ENCODE data around the gene KDM4C. TPM values are rescaled to one million over a fixed set of nuclear protein-coding genes. Genes with fewer than 3 reads are reported as not detected.
"Not testable (repeated sequence)": the region's sequence is repeated elsewhere in the genome, so short reads cannot be mapped to it uniquely, and the experiment has no call there.

KDM4C gene
- total RNA-seq, 1 donor from 2014 or later: 33.7 TPM

- no peak for DNase-seq (ENCODE audit: low spot score)
Observed at GRCh38 chr9:6805532-6805931, 47.8 kb downstream of the KDM4C start.

DNA sequence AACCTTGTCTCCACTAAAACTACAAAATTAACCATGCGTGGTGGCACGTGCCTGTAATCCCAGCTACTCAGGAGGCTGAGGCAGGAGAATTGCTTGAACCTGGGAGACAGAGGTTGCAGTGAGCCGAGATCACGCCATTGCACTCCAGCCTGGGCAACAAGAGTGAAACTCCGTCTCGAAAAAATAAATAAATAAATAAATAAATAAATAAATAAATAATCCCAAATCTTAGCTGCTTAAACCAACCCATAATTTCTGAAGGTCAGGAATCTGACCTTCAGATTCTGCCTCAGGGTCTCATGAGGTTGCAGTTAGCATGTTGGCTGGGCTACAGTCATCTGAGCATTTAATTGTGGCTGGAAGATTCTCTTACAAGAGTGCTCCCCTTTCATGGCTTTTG is 48.5 kb downstream of the KDM4C start:
- DNase-seq (ENCODE audit: low spot score): not testable (repeated sequence)

DNA sequence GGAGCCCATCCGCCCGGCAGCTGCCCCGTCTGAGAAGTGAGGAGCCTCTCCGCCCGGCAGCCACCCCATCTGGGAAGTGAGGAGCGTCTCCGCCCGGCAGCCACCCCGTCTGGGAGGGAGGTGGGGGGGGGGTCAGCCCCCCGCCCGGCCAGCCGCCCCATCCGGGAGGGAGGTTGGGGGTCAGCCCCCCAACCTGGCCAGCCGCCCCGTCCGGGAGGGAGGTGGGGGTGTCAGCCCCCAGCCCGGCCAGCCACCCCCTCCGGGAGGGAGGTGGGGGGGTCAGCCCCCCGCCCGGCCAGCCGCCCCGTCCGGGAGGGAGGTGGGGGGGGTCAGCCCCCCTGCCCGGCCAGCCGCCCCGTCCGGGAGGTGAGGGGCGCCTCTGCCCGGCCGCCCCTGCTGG is 49.9 kb downstream of the KDM4C start:
- not testable (repeated sequence) for DNase-seq (ENCODE audit: low spot score)

DNA sequence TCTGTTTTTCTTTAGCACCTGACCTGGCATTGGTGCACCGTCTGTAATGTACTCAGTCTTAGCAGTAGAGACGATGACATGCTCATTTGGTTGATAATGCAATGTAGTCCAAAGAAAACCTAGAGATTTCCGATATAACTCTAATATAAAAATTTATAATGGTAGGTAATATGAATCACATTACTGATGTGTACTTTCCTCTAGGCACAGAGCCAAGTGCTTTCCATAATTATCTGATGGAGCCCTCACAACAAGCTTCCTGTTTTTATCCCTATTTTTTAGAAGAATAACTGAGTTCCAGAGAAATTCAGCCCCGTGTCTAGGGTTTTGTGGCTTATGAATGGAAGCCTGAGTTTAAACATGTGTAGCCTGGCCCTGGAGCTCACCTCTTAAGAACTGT is 53.7 kb downstream of the KDM4C start:
- no peak for DNase-seq (ENCODE audit: low spot score)

DNA sequence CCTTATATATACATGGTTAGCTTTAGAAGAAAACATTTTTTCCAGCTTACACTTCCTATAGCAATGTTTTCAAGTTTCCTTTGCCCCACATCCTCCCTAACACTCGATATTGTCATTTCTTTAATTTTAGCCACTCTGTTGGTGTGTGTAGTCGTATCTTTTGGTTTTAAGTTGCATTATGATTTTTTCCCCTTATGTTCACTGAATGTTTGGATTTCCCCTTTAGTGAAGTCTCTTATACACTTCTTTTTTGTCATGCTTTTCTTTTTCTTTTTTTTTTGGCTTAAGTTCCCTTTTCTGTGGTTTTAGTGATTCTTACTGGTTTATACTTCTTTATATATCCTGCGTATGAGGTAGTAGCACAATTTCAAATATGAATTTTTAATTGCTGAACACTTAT is 58.8 kb downstream of the KDM4C start:
- DNase-seq (ENCODE audit: low spot score): no peak

DNA sequence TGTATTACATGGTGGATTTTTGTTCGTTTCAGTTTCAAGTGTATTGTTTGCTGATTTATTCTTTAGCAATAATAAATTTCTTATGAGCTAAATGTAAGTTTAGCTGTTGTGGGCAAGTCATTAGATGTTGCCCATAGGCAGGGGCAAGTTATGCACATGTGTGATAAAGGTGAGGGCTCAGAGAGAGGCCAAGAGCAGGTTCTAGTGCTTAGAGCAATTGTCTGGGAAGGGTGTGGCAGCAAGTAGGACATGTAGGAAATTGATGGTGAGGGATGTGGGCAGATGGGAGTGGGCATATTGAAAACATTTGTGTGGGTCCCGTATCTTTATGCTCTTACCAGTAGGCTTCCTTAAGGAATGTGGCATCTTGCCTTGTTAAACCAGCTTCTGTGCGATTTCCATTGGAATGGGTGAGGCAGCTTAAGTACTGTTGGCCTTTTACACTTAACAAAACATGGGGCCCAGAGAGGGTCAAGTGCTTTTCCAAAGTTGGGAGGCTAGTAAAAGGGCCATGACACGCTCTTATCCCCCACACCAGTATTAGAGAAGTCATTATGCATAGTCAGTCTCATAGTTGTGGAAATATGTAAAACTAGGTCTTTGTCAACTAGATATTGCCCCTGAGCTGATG is 60.6 kb downstream of the KDM4C start:
- DNase-seq (ENCODE audit: low spot score): no peak

GRCh38 chr9:6819112-6819511 is 61.3 kb downstream of the KDM4C start:
- no peak for DNase-seq (ENCODE audit: low spot score)

- DNase-seq (ENCODE audit: low spot score): no peak
Observed at GRCh38 chr9:6819529-6819928, 61.8 kb downstream of the KDM4C start.

DNA sequence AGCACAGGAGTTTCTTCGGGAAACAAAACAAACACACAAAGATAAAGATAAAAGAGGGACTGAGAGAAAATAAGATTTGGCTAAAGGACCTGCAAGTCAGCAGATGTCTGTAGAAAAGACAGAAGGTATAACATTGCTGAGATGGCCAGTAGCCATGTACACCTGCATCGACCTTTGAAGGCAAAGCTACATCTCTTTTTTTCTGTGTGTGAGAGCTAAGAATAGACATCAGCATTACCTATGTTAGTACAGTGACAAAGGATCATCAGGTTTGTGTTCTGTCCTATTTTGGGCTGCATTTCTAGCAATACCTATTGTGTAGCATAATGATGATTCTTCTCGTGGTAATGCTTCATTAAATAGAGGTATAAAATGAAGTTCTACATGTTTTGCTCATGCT is 64.9 kb downstream of the KDM4C start:
- no peak for DNase-seq (ENCODE audit: low spot score)

- DNase-seq (ENCODE audit: low spot score): no peak
Observed at GRCh38 chr9:6827439-6828145, 69.8 kb downstream of the KDM4C start.

DNA sequence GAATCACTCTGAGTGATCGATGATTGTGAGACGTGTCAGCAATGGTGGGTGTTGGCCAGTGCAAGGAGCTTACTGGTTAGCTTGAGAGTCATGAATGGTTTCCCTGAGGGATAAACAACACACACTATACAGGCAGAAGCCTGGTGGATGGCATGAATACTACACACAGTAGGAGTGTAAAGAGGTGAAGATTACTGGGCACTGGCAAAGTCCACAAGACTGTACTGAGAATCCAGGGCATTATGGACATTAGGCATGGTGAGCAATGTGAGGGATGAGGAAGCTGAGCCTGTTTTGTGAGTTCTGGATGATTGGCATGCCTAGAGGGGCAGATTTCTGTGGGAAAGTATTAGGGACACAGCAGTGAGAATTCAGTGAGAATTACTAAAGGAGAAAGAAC is 71.3 kb downstream of the KDM4C start:
- DNase-seq (ENCODE audit: low spot score): no peak

- DNase-seq (ENCODE audit: low spot score): no peak
Observed at GRCh38 chr9:6829536-6829935, 71.8 kb downstream of the KDM4C start.

DNA sequence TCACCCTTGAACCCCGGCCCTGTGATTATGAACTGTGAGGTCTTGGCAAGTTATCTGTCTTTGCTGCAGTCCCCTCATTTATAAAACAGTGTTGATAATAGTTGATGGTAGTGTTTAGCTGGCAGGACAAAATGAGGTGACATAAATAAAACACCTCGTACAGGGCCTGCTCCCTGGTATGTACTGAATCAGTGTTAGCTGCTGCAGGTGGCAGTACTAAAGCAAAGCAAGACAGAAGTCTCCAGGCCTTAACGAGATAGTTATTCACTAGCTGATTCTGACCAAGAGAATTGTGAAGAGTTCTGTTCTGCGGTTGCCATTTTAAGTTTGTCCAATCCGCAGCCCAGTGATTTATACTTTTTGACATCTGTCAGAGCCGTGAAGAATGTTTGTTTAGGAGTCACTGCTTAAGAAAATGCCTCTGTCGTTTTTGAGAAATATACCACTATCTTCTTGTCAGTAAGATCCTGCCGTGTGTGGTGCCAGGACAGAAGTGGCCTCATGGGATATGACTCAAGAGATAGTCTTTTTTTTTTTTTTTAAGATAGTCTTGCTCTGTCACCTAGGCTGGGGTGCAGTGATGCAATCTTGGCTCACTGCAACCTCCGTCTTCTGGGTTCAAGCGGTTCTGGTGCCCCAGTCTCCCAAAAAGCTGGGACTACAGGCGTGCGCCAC is 75.9 kb downstream of the KDM4C start:
- DNase-seq (ENCODE audit: low spot score): no peak

DNA sequence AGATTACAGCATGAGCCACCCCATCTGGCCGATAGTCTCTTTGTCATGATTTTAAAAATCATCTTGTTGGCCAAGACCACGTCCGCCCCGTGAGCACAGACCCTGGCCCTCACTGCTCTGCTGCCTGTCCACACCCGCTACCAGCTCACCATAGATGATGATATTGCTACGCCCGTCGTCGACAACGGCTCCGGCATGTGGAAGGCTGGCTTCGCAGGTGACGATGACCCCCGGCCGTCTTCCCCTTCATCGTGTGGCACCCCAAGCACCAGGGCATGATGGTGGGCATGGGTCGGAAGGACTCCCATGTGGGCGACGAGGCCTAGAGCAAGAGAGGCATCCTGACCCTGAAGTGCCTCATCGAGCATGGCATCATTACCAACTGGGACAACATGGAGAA is 76.5 kb downstream of the KDM4C start:
- DNase-seq (ENCODE audit: low spot score): no peak

- no peak for DNase-seq (ENCODE audit: low spot score)
Observed at GRCh38 chr9:6838158-6838557, 80.4 kb downstream of the KDM4C start.

DNA sequence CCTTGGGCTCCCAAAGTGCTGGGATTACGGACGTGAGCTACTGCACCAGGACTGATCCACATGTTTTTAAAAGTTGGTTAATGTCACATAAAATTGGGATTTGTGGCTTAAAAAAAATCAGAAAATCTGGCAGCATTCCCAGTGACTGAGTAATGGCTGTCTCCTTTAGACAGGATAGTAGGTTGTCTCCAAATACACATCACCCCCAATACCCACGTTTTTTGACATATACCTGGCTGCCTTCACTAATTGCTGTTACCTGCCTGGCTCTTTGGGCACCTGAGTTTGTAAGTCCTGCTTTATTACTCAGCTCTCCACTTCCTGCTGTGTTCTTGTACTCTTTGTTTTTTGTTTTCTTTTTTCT is 84.8 kb downstream of the KDM4C start:
- no peak for DNase-seq (ENCODE audit: low spot score)

GRCh38 chr9:6843742-6844141 is 86.0 kb downstream of the KDM4C start:
- DNase-seq (ENCODE audit: low spot score): no peak

- no peak for DNase-seq (ENCODE audit: low spot score)
Observed at GRCh38 chr9:6844267-6844666, 86.5 kb downstream of the KDM4C start.

DNA sequence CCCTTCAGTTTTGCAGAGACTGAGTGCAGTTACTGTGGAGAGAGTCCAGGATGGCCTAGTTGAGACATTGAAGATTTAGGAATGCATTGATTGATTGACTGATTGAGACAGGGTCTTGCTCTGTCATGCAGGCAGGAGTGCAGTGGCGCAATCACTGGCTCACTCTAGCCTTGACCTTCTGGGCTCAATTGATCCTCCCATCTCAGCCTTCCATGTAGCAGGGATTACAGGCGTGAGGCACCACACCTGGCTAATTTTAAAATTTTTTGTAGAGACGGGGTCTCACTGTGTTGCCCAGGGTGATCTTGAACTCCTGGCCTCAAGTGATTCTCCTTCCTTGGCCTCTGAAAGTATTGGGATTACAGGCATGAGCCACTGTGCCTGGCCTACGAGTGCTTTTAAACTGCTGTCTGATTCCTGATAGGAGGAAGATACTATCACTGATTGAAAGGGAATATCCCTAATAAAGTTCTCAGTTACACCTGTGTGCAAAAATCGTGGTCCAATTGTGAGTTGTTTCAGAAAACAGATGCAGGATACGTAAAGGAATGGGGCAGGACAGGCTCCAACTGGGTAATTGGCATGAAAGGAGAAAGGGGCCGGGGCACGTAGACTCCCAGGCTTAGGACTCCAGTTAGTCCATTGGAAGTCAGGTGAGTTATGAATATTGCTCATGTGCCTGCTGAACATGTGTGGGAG is 87.5 kb downstream of the KDM4C start:
- no peak for DNase-seq (ENCODE audit: low spot score)

- DNase-seq (ENCODE audit: low spot score): no peak
Observed at GRCh38 chr9:6845880-6846279, 88.1 kb downstream of the KDM4C start.

DNA sequence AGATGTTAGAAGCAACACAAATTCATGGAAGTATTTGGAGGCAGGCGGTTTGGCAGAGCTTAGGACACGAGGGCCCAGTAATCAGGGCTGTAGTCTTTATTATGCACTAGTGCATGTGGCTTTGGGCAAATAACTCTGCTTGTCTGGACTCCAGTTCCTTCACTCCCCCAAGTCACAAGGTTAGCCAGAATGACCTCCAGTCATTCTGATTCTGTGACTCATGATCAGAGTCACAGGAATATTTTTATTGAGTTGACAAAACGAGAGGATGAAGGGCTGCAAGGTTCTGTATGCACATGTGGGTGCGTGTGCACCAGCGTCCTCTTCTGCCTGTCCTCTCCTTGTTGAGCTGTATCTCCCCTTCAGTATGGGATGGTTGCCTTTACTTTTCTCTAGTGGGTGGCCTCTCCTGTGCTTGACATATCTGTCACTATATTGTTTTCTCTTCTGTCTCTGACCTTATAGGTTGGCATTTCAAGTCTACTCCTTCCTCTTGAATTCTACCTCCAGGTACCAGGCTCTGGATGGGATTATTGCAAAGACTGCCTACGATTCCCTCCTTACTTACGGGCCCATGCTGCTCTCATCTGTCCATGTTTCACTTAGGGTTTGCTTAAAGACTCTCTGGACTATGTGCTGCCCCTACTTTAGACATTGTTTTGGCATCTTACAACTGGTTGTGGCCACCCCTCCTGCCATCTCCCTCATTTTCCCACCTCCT is 94.6 kb downstream of the KDM4C start:
- DNase-seq (ENCODE audit: low spot score): no peak

All from mesenteric fat pad (tissue), 1 donor.